GM12878 (cell line): ENCODE results near the gene POLR2L. TPM values are rescaled to one million over a fixed set of nuclear protein-coding genes. Genes with fewer than 3 reads are reported as not detected.

ENCODE experiments used
- BCL11A ChIP-seq: IDR thresholded peaks from 2 replicates; pipeline ENCODE4 v1.6.1; 2011; ENCODE audit warnings: low read depth, low read length
- HDGF ChIP-seq: fragments of 450-650 bp; IDR thresholded peaks from 2 replicates; pipeline ENCODE4 v1.6.1; 2016; ENCODE audit warnings: antibody characterized with exemption
- MYC ChIP-seq: IDR thresholded peaks from 2 replicates; pipeline ENCODE4 v1.6.1; 2011; ENCODE audit warnings: mild to moderate bottlenecking, low read length, moderate library complexity, inconsistent platforms; ENCODE audit not compliant: insufficient read depth, insufficient replicate concordance, insufficient read length, severe bottlenecking
- TARDBP ChIP-seq: IDR thresholded peaks from 2 replicates; pipeline ENCODE4 v1.6.1; 2016; ENCODE audit warnings: borderline replicate concordance
- polyA plus RNA-seq, 11 experiments: library from polyadenylated mRNA; depleted of rRNA in 4 of 11; unstranded in 6 of 11; stranded (reverse) in 5 of 11; fragments of >200 nt; fragmentation: Nextera tagmentation in 4 of 11; fragmentation: Illumina TruSeq in 1 of 11; extraction: Ambion mirVana in 4 of 11; extraction: Trizol in 1 of 11; gene quantifications; 1 replicate in 1 of 11; 2 replicates in 10 of 11; pipeline versions ENCODE4 v1.2.1 to v1.2.3, GENCODE V29; 2011 to 2016; ENCODE audit warnings: inconsistent platforms in 2 of 11, missing spikeins in 2 of 11, low read depth in 1 of 11
- total RNA-seq, 4 experiments: library from RNA; depleted of rRNA in 3 of 4; stranded (reverse); fragments of >200 nt in 3 of 4; fragmentation: Illumina TruSeq in 1 of 4; extraction: Trizol in 1 of 4; gene quantifications; 2 replicates each; pipeline versions ENCODE4 v1.2.1 to v1.2.3, GENCODE V29; 2013 to 2021
- TF ChIP-seq, protein P1 (sequence below): IDR thresholded peaks from 2 replicates; pipeline ENCODE4 v1.6.1; 2012; ENCODE audit warnings: improper control_type of control experiment, low read depth, low read length; ENCODE audit not compliant: insufficient replicate concordance
- TF ChIP-seq, protein P2 (sequence below): fragments of 450-650 bp; IDR thresholded peaks from 2 replicates; pipeline ENCODE4 v1.6.1; 2017; ENCODE audit warnings: antibody characterized with exemption, mild to moderate bottlenecking, moderate library complexity

Gene POLR2L
- total and polyA plus RNA-seq, 10 of the 15 experiments (the other 5 are each of a cell fraction or from before 2014, with no cell fraction given) = 23.1 to 497 (median 125) TPM

DNA sequence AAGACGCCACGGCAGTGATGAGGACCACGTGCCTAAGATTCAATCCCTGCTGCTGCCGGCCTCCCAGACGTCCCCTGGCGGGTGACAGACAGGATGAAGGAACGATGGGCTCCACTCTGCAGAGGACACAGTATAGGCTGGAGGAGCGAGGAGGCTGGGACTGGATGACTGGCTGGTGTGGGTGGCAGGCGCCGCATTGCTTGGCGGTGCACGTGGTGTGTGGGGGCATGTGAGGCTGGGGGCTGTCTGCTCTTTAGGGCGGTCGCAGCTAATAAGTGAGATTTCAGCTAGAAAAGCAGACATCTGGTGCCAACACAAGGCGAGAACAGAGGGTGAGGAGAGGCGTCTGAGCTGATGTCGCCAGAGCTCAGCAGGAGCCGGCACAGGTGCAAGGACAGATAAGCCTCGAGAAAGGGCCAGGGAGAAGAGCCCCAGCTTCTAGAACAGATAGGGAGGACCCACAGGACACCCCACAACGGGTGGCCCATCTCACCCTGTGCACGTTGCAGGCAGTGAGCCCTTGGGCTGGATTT lies 33.5 kb upstream of the POLR2L start (continued):
- TF ChIP-seq, protein P1, sequence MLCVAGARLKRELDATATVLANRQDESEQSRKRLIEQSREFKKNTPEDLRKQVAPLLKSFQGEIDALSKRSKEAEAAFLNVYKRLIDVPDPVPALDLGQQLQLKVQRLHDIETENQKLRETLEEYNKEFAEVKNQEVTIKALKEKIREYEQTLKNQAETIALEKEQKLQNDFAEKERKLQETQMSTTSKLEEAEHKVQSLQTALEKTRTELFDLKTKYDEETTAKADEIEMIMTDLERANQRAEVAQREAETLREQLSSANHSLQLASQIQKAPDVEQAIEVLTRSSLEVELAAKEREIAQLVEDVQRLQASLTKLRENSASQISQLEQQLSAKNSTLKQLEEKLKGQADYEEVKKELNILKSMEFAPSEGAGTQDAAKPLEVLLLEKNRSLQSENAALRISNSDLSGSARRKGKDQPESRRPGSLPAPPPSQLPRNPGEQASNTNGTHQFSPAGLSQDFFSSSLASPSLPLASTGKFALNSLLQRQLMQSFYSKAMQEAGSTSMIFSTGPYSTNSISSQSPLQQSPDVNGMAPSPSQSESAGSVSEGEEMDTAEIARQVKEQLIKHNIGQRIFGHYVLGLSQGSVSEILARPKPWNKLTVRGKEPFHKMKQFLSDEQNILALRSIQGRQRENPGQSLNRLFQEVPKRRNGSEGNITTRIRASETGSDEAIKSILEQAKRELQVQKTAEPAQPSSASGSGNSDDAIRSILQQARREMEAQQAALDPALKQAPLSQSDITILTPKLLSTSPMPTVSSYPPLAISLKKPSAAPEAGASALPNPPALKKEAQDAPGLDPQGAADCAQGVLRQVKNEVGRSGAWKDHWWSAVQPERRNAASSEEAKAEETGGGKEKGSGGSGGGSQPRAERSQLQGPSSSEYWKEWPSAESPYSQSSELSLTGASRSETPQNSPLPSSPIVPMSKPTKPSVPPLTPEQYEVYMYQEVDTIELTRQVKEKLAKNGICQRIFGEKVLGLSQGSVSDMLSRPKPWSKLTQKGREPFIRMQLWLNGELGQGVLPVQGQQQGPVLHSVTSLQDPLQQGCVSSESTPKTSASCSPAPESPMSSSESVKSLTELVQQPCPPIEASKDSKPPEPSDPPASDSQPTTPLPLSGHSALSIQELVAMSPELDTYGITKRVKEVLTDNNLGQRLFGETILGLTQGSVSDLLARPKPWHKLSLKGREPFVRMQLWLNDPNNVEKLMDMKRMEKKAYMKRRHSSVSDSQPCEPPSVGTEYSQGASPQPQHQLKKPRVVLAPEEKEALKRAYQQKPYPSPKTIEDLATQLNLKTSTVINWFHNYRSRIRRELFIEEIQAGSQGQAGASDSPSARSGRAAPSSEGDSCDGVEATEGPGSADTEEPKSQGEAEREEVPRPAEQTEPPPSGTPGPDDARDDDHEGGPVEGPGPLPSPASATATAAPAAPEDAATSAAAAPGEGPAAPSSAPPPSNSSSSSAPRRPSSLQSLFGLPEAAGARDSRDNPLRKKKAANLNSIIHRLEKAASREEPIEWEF = no peak
- TF ChIP-seq BCL11A = no peak
- TF ChIP-seq HDGF = no peak
- TF ChIP-seq MYC = no peak
- no peak for TF ChIP-seq TARDBP
- TF ChIP-seq, protein P2, sequence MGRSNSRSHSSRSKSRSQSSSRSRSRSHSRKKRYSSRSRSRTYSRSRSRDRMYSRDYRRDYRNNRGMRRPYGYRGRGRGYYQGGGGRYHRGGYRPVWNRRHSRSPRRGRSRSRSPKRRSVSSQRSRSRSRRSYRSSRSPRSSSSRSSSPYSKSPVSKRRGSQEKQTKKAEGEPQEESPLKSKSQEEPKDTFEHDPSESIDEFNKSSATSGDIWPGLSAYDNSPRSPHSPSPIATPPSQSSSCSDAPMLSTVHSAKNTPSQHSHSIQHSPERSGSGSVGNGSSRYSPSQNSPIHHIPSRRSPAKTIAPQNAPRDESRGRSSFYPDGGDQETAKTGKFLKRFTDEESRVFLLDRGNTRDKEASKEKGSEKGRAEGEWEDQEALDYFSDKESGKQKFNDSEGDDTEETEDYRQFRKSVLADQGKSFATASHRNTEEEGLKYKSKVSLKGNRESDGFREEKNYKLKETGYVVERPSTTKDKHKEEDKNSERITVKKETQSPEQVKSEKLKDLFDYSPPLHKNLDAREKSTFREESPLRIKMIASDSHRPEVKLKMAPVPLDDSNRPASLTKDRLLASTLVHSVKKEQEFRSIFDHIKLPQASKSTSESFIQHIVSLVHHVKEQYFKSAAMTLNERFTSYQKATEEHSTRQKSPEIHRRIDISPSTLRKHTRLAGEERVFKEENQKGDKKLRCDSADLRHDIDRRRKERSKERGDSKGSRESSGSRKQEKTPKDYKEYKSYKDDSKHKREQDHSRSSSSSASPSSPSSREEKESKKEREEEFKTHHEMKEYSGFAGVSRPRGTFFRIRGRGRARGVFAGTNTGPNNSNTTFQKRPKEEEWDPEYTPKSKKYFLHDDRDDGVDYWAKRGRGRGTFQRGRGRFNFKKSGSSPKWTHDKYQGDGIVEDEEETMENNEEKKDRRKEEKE = no peak
- TF ChIP-seq, all 136 proteins: peak for 0
